GM19193 (cell line): ENCODE results near the gene COX10.

Source experiments
- POLR2A ChIP-seq: IDR thresholded peaks from 4 replicates; pipeline ENCODE4 v1.6.1; 2011; ENCODE audit not compliant: insufficient read depth, insufficient read length; ENCODE audit errors: extremely low read depth

Gene COX10

DNA sequence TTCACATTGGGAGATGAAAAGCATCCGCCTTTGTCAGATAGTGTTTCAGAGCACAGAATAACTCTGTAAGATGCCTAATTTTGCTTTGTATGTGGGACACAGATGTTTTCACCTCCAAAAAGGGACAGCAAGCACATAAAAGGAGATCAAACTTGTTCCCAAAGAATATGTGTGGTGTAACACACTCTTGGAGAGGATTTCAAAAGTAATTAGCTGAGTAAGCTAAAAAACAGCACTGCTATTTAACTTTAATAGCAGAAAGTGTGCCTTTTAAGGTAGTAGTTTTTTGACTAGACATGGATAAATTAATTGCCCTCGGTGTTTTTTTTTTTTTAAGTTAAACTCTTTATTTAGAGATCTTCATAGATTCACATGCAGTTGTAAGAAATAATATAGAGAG is 65.2 kb downstream of the COX10 start:
- TF ChIP-seq POLR2A, result no peak

DNA sequence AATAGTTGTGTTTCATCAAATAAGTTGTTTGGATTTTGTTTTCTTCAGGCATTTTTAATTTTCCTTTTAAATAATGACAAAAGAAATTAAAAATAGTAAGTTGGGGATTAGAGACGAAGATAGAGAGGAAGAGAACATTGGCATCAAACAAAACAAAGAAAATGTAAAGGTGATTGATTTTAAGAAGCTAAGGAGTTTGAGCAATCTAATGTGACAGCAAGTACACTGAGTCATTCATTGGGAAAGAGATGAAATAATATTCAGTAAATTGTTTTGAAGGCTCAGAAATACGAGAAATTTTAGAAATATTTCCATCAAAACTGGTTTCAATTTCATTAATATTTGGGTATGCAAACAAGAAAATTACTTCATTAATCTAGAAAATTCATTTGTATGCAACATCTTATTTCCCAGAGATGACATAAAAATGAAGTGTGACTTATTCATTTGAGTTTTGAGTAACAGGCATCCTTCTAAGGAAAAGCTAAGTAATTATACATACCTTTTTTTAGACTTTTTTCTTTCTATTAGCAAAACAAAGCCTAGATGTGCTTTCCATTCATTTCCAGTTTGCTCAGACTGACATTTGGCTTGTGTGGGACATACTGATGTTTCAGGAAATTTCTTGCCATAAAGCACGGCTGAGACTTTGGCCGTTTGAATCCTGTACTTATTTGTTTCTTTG is 66.7 kb downstream of the COX10 start:
- TF ChIP-seq POLR2A, result no peak

DNA sequence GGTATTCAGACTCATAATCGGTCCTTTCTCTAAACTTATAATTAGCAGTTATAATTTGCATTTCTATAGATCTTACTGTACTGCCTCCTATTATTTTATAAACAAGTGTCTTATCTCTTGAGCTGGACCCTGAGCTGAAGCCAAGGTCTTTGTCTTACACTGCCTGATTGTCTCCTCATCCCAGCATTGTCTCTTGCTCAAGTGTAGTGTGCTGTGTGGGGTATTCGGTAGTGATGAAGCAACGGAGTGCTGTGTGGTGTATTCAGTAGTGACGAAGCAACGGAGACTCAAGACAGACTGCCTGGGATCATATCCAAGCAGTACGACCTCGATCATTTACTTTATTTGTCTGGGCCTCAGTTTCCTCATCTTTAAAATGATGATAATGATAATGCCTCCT is 69.3 kb downstream of the COX10 start:
- no peak for TF ChIP-seq POLR2A

DNA sequence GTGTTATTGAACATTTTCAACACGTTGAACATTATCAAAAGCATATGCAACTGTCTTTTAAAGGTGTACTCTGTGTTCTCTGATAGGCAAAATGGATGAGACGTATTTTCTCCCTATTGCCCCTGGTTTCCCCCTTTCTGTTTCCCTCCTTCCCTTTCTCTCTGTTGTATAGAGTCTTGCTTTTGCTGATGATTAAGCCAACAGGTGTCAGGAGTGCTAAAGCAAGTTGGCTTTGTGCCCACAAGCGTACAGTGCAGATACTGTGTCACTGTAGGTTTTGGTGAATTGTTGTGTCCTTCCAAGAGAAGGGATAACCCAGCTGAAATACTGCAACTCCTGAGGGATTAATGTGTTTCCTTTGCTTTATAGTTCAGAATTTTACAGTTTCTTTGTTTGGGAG is 74.4 kb downstream of the COX10 start:
- no peak for TF ChIP-seq POLR2A

DNA sequence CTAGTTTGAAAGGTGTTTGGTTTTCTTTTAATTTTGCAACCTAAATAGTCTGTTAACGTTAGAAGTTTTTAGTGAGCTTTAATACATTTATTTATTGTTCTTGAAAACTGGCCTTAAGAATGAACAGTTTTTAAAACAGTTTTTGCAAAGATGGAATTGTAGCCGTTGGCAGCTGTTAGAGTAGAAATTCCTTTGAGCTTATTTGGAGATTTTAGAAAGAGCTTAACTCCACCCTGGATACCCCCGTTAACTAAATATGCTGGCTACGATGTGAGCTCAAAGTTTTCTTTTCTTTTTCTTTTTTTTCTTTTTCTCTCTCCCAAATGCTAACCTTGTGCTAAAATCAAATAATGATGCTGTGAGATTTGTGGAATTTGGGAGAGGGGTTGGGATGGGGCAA is 75.2 kb downstream of the COX10 start:
- no peak for TF ChIP-seq POLR2A

DNA sequence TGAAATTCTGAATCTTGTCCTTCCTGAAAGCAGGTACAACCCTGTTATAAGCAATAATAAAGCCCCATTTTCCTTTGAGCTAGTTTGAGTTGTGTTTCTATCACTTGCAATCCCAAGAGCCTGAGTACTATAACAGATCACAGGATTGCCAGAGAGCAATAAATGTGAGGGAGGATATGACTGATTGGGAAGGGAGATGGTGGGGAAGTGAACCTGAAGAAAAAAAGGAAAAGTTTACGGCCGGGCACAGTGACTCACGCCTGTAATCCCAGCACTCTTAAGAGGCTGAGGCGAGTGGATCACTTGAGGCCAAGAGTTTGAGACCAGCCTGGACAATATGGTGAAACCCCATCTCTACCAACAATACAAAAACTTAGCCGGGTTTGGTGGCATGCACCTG is 80.4 kb downstream of the COX10 start:
- TF ChIP-seq POLR2A, result no peak

DNA sequence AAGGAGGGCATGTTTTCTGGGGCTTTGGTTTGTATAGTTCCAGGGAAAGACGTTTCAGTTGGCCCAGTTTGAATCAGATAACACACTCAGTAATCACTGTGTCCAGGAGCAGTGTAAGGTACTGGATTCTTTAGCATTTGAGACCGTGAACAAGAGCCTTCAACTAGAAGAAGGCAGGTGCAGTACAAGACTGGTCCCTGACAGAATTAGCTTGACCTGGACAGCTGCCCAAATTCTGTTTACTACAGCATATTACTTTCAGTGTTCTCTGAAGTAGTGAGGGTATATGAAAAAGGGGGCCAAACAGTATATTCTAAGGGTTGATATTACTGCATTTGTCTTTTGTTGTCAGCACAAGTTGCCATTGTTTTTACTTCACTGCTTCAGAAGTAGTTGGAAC is 81.3 kb downstream of the COX10 start:
- no peak for TF ChIP-seq POLR2A

DNA sequence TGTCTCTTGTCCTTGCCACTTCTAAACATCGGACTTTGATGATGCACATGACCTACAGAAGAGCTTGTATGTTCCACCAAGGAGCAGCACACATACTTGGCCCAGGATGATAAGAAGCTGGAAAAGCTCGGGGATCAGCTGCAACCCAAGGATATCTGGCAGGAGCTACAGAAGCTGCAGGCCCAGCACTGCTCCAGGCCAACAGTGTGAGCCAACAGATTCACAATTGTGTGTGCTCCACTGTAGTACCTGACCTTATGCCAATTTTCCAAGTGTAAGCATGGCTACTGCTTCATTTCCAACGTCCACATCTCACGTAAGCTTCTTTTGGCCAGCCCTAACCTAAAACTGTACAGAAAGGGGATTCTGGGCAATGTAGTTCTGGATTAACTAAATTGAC is 83.4 kb downstream of the COX10 start:
- no peak for TF ChIP-seq POLR2A

DNA sequence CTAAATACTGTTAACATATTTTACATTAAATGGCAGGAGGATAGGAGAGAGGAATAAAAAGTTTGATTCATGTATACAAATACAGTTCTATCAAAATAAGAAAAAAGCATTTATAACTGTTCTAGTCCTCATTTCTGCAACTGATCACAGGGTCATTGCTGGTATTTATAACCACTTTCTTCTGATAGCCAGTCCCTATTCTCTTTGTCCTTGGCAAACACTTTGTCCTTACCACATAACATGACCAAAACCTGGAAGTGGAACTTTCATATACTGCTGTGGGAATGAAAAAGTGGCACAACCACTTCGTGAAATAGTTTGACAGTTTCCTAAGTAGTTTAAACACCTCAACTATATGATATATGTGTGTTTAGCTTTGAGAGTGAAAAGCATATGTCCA is 84.1 kb downstream of the COX10 start:
- no peak for TF ChIP-seq POLR2A

DNA sequence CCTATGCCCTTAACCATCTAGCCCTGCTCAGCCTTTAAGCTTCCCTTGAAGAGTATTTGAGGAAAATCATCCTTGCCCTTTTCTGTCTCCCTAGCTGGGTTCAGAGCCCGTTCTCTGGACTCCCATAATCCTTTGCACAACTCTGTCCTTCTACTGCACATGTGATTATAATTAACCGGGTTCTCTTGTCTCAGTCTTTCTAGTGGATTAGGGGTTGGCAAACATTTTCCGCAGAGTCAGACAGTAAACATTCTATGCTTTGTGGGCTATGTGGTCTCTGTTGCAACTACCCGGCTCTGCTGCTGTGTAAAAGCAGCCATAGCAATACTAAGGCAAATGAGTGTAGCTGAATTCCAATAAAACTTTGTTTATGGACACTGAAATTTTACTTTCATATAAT is 87.4 kb downstream of the COX10 start:
- TF ChIP-seq POLR2A, result no peak

DNA sequence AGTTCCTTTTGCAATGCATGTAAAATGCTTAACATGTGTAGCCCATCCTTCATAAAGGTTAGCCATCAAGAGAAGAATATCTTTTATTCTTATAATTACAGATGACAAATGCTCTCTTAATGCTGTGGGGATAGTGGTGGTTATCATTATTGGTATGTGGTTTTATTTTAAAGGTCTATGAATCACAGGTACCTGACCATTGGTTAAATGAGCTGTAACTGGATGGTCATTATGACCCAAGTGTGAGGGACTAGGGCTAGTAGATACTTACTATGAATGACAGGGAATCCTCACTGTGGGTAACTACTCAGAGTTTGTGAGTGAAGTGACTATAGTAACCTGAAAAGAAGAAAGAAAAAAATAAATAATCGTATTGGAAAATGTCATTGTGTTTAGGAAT is 88.5 kb downstream of the COX10 start:
- TF ChIP-seq POLR2A, result no peak

DNA sequence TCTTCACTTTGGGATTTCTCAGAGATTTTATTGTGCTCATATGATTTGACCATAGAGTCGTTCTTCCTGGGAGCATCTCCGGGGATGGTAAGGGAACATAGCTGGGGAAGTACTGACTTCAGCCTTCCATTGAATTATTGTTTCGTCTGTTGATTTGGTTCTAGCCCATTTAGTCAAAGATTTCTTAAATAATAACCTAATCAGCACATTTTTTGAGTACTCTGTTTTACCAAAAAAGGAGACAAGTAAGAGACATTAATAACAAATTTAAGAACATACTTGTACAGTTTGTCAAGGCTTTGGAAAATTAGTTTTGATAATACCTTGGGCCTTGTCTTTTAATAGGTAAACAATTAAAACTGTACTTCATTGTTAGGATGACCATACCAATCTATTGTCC is 89.4 kb downstream of the COX10 start:
- TF ChIP-seq POLR2A, result no peak

DNA sequence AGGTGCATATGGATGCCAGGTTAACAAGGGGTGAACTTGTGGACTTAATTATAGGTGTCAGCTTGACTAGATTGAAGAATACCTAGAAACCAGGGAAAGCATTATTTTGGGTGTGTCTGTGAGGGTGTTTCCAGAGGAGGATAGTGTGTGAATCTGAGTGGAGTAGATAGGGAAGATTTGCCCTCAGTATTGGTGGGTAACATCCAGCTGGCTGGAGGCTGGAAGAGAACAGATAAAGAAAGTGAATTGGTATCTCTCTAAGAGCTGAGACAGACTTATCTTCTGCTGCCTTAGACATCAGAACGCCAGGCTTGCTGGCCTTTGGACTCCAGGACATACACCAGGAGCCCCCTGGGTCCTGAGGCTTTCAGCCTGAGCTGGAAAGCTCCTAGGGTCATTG is 92.1 kb downstream of the COX10 start:
- no peak for TF ChIP-seq POLR2A

DNA sequence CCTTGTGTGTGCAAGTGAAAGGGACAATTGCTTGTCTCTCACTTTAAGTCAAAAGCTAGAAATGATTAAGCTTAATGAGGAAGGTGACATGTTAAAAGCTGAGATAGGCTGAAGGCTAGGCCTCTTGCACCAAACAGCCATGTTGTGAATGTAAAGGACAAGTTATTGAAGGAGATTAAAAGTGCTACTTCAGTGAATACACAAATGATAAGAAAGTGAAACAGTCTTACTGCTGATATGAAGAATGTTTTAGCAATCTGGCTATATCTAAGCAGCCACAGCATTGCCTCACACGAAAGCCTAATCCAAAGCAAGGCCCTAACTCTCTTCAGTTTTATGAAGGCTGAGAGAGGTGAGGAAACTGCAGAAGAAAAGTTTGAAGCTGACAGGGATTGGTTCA is 96.3 kb downstream of the COX10 start:
- no peak for TF ChIP-seq POLR2A

DNA sequence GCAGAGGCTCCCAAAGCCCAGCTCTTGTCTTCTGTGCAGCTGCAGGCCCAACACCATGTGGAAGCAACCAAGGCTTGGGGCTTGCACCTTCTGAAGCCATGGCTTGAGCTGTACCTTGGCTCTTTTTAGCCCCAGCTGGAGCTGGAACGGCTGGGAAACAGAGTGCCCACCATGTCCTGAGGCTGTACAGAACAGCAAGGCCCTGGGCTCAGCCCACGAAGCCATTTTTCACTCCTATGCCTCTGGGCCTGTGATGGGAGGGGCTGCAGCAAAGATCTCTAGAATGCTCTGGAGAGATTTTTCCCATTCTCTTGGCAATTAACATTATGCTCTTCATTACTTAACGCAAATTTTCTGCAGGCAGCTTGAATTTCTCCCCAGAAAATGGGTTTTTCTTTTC is 99.3 kb downstream of the COX10 start:
- TF ChIP-seq POLR2A, result no peak

DNA sequence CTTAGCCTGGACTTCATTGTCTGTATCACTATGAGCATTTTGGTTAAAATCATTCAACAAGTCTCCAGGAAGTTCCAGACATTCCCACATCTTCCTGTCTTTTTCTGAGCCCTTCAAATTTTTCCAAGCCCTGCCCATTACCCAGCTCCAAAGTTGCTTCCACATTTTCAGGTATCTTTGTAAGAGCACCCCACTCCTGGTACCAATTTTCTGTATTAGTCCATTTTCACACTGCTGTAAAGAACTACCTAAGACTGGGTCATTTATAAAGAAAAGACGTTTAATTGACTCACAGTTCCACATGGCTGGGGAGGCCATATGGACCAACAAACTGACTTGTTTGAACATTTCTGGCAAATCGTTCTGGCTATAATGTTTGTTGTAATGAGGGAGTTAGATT is 100.0 kb downstream of the COX10 start:
- TF ChIP-seq POLR2A, result no peak

DNA sequence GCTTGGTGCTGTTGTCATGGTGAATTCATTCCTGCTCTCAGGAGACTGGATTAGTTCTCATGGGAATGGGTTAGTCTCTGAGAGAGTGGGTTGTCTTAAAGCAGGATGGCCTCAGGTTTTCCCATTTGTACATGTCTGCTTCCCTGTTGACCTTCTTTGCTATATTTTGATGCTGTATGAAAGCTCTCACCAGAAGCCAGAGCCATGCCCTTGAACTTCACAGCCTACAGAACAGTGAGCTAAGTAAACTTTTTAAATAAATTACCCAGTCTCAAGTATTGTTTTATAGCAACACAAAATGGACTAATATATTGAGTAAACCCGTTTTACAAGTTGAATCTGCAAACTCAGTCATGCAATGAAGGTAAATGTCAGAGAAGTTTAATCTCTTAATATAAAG is 100.6 kb downstream of the COX10 start:
- TF ChIP-seq POLR2A, result no peak

DNA sequence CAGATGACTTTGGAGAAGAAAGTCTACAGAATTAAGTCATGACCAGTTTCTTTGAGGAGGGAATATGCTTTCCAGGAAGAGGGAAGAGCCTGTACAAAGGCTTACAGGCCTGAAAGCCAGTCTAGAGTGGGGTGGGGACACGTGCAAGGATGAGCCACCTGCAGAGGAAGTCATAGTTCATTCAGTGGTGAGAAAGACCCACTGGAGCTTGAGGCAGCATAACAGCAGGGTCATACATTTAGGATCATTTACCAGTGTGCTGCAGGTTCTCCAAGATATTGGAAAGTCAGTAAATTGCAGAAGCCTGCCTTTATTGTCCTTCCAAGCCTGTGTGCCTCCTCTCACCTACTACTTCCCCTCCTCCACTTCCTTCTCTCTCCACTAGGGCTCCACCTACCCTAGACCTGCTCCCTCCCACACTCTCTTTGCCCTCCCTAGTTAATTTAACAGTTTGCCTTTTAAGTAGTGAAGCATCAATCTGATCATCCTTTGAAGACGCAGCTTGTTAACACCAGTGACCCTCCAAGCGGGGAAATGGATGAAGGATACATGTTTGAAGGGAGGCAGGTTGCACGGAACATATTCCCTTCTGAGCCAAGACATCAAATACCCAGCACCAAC is 127.2 kb downstream of the COX10 start:
- no peak for TF ChIP-seq POLR2A

DNA sequence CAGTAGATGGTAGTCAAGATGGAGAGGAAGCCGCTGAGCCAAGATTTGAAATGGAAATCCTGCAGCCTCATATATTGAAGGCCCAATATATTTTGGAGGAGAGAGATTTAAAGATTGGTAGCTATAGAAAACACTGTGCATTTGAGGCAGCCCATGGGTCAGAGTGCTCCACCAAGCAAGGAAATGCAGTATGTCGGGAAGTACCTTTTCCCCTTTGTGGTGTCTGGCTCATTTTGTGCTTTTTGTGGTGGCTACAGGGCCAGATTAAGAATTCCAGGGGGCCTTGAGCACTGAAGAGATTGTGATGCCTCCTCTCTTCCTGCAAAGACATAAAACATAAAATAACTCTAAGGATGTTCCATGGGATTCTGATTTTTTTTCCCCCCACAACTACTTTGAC is 127.8 kb downstream of the COX10 start:
- TF ChIP-seq POLR2A, result no peak
